Measurements from ENCODE around the gene WIPF2.

WIPF2 gene

DNA sequence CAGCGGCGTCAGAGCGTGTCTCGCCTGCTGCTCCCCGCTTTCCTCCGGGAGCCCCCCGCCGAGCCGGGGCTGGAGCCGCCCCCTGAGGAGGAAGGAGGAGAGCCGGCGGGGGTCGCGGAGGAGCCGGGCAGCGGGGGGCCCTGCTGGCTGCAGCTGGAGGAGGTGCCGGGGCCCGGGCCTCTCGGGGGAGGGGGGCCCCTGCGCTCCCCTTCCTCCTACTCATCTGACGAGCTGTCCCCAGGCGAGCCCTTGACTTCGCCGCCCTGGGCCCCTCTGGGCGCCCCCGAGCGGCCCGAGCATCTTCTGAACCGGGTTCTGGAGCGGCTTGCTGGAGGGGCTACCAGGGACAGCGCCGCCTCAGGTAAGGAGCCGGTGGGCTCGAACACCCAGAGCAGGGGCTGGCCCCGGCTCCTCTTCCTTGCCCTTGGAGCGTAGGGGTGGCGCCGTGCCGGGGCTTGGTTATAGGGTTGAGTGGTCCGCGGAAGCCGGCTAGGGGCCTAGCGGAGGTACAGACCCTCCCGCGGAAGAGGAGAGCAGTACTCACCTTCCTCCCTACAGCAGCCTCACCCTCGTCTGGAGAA is 41.0 kb upstream of the WIPF2 start:
- H3K4me1 ChIP-seq (ENCODE audit: insufficient read depth, low read length), result no peaks in the 10 kb centered on the region
- H2AFZ ChIP-seq (ENCODE audit: low read depth, low read length), result no peak overlapping the region
- no peak overlapping the region for H3K9ac ChIP-seq (ENCODE audit: low read depth, low read length)
- ATAC-seq (ENCODE audit: insufficient read depth, low read depth), result 0 out of 3 replicates have a peak, but pooled peaks have one; percentile 15
- peaks cover 38% of the 10 kb centered on the region for H3K36me3 ChIP-seq (ENCODE audit: insufficient read depth, low read length)
- no peaks in the 10 kb centered on the region for H3K27me3 ChIP-seq (ENCODE audit: insufficient read depth, low read length, poor library complexity)
- TF ChIP-seq, protein P1, sequence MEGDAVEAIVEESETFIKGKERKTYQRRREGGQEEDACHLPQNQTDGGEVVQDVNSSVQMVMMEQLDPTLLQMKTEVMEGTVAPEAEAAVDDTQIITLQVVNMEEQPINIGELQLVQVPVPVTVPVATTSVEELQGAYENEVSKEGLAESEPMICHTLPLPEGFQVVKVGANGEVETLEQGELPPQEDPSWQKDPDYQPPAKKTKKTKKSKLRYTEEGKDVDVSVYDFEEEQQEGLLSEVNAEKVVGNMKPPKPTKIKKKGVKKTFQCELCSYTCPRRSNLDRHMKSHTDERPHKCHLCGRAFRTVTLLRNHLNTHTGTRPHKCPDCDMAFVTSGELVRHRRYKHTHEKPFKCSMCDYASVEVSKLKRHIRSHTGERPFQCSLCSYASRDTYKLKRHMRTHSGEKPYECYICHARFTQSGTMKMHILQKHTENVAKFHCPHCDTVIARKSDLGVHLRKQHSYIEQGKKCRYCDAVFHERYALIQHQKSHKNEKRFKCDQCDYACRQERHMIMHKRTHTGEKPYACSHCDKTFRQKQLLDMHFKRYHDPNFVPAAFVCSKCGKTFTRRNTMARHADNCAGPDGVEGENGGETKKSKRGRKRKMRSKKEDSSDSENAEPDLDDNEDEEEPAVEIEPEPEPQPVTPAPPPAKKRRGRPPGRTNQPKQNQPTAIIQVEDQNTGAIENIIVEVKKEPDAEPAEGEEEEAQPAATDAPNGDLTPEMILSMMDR (IDR thresholded peaks at IDR 0.05; ENCODE audit: borderline replicate concordance, extremely low read depth, low read length, poor library complexity, severe bottlenecking), result no peak
- TF ChIP-seq EZH2 (IDR thresholded peaks at IDR 0.05; ENCODE audit: borderline replicate concordance, low read depth, low read length, severe bottlenecking), result no peak
- no peaks in the 10 kb centered on the region for H3K79me2 ChIP-seq (ENCODE audit: insufficient read depth, low read length)
- H3K9me3 ChIP-seq (ENCODE audit: insufficient read depth, low read length, severe bottlenecking), result no peaks in the 10 kb centered on the region
- no peak overlapping the region for H3K4me2 ChIP-seq (ENCODE audit: insufficient read depth, low read length)
- H4K20me1 ChIP-seq (ENCODE audit: insufficient read depth, low read length), result no peaks in the 10 kb centered on the region
- H3K27ac ChIP-seq (ENCODE audit: low read length), result no peak overlapping the region
- H3K4me3 ChIP-seq (ENCODE audit: low read depth in 1 of 2, low read length in 2 of 2), result no peak overlapping the region
- DNase-seq, result no peak

DNA sequence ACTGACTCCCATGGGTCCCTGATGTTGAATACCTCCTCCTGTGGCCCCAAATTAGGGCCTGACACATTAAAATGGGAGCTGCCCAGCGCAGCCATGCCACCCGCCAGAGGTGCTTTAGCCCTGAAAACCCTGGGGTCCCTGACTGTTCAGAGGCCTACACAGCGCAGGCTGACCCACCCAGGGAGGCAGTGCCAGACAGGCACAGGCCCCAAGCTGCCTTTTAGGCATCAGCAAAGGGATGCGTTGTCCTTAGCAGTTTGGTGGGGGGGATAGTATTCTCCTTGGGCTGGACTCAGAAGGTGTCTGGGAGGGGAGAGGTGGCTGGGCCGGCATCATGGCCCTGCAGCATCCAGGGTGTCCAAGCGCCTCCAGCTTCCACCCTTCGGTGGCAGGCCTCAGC is 40.4 kb upstream of the WIPF2 start:
- H3K9me3 ChIP-seq (ENCODE audit: insufficient read depth, low read length, severe bottlenecking), result no peaks in the 10 kb centered on the region
- no peaks in the 10 kb centered on the region for H4K20me1 ChIP-seq (ENCODE audit: insufficient read depth, low read length)
- H3K4me1 ChIP-seq (ENCODE audit: insufficient read depth, low read length), result no peaks in the 10 kb centered on the region
- DNase-seq (no peak), ATAC-seq (ENCODE audit: insufficient read depth, low read depth) (no peak)
- no peak for TF ChIP-seq EZH2 (IDR thresholded peaks at IDR 0.05; ENCODE audit: borderline replicate concordance, low read depth, low read length, severe bottlenecking)
- TF ChIP-seq, protein P1 (IDR thresholded peaks at IDR 0.05; ENCODE audit: borderline replicate concordance, extremely low read depth, low read length, poor library complexity, severe bottlenecking), result no peak
- H3K36me3 ChIP-seq (ENCODE audit: insufficient read depth, low read length), result peaks cover 33% of the 10 kb centered on the region
- H2AFZ ChIP-seq (ENCODE audit: low read depth, low read length), result no peak overlapping the region
- no peak overlapping the region for H3K27ac ChIP-seq (ENCODE audit: low read length)
- H3K4me2 ChIP-seq (ENCODE audit: insufficient read depth, low read length), result no peak overlapping the region
- H3K9ac ChIP-seq (ENCODE audit: low read depth, low read length), result no peak overlapping the region
- H3K27me3 ChIP-seq (ENCODE audit: insufficient read depth, low read length, poor library complexity), result no peaks in the 10 kb centered on the region
- no peak overlapping the region for H3K4me3 ChIP-seq (ENCODE audit: low read depth in 1 of 2, low read length in 2 of 2)
- H3K79me2 ChIP-seq (ENCODE audit: insufficient read depth, low read length), result no peaks in the 10 kb centered on the region

GRCh38 chr17:40179923-40180659 is 39.0 kb upstream of the WIPF2 start:
- H3K4me1 ChIP-seq (ENCODE audit: insufficient read depth, low read length), result no peaks in the 10 kb centered on the region
- no peaks in the 10 kb centered on the region for H3K79me2 ChIP-seq (ENCODE audit: insufficient read depth, low read length)
- H3K9ac ChIP-seq (ENCODE audit: low read depth, low read length), result no peak overlapping the region
- no peak overlapping the region for H2AFZ ChIP-seq (ENCODE audit: low read depth, low read length)
- H3K9me3 ChIP-seq (ENCODE audit: insufficient read depth, low read length, severe bottlenecking), result no peaks in the 10 kb centered on the region
- no peak overlapping the region for H3K4me3 ChIP-seq (ENCODE audit: low read depth in 1 of 2, low read length in 2 of 2)
- no peak overlapping the region for H3K4me2 ChIP-seq (ENCODE audit: insufficient read depth, low read length)
- H3K36me3 ChIP-seq (ENCODE audit: insufficient read depth, low read length), result peaks cover 21% of the 10 kb centered on the region
- ATAC-seq (ENCODE audit: insufficient read depth, low read depth) (no peak), DNase-seq (no peak)
- TF ChIP-seq, protein P1 (IDR thresholded peaks at IDR 0.05; ENCODE audit: borderline replicate concordance, extremely low read depth, low read length, poor library complexity, severe bottlenecking), result no peak
- TF ChIP-seq EZH2 (IDR thresholded peaks at IDR 0.05; ENCODE audit: borderline replicate concordance, low read depth, low read length, severe bottlenecking), result no peak
- H3K27ac ChIP-seq (ENCODE audit: low read length), result no peak overlapping the region
- H3K27me3 ChIP-seq (ENCODE audit: insufficient read depth, low read length, poor library complexity), result no peaks in the 10 kb centered on the region
- no peaks in the 10 kb centered on the region for H4K20me1 ChIP-seq (ENCODE audit: insufficient read depth, low read length)
